H1 (cell line): ENCODE measurements around the gene VEZT. TPM values are rescaled to one million over a fixed set of nuclear protein-coding genes. Genes with fewer than 3 reads are reported as not detected.
"Not testable (repeated sequence)": the region's sequence is repeated elsewhere in the genome, so short reads cannot be mapped to it uniquely, and the experiment has no call there.

ENCODE experiments used
- CTCF ChIA-PET: fragments of 300-600 bp; sonication (Branson Sonifier 250); formaldehyde crosslinking; loops from one replicate; lab custom pipeline; 2021; ENCODE audit not compliant: partially characterized antibody; lab: Charles Lee
- POLR2A ChIA-PET: fragments of 300-600 bp; sonication (Branson Sonifier 250); formaldehyde crosslinking; loops from one replicate; lab custom pipeline; 2021; ENCODE audit warnings: inconsistent platforms; ENCODE audit not compliant: partially characterized antibody; lab: Charles Lee
- DNase-seq, 2 experiments: peaks; one replicate each; pipeline versions ENCODE4 v3.0.0 to v3.0.0-alpha.2; 2010 to 2022; ENCODE audit warnings: low spot score in 2 of 2, low read depth in 1 of 2, mixed read lengths in 1 of 2
- FAIRE-seq: peaks from 2 replicates; lab custom pipeline; 2011; peaks lifted over from hg19 to GRCh38; lab: Jason Lieb, UNC
- H2AFZ ChIP-seq: 2 replicates; pipeline ENCODE4 v1.8.1; 2012; ENCODE audit warnings: low read length, inconsistent platforms
- H2AK5ac ChIP-seq: 2 replicates; pipeline ENCODE4 v1.6.1; 2013; ENCODE audit warnings: low read depth, low read length
- H2BK120ac ChIP-seq: replicated peaks from 2 replicates; pipeline ENCODE3; 2013; ENCODE audit warnings: low read depth, low read length, inconsistent platforms
- H2BK12ac ChIP-seq: 2 replicates; pipeline ENCODE4 v1.6.1; 2013; ENCODE audit warnings: low read depth, low read length
- H2BK15ac ChIP-seq: 2 replicates; pipeline ENCODE4 v1.6.1; 2013; ENCODE audit warnings: low read length
- H2BK20ac ChIP-seq: 2 replicates; pipeline ENCODE4 v1.6.1; 2013; ENCODE audit warnings: low read length
- H2BK5ac ChIP-seq: 2 replicates; pipeline ENCODE4 v1.6.1; 2013; ENCODE audit warnings: low read depth, low read length
- H3K14ac ChIP-seq: 2 replicates; pipeline ENCODE4 v1.6.1; 2013; ENCODE audit warnings: inconsistent platforms; ENCODE audit not compliant: insufficient read length
- H3K18ac ChIP-seq: 2 replicates; pipeline ENCODE4 v1.6.1; 2013; ENCODE audit warnings: low read length; ENCODE audit errors: extremely low read depth
- H3K23ac ChIP-seq: 2 replicates; pipeline ENCODE4 v1.6.1; 2013; ENCODE audit warnings: inconsistent platforms; ENCODE audit not compliant: insufficient read length
- H3K23me2 ChIP-seq: 2 replicates; pipeline ENCODE4 v1.6.1; 2013; ENCODE audit warnings: low read depth, low read length
- H3K27ac ChIP-seq: 2 replicates; pipeline ENCODE4 v1.6.1; 2011; ENCODE audit warnings: low read depth, low read length, inconsistent platforms
- H3K27me3 ChIP-seq, 4 experiments: replicated peaks in 1 of 4; 1 replicate in 1 of 4; 2 replicates in 3 of 4; pipeline versions ENCODE4 v1.6.1 to v1.8.1; 2011 to 2013; ENCODE audit warnings: low read length in 3 of 4, mild to moderate bottlenecking in 3 of 4, inconsistent platforms in 2 of 4, mixed read lengths in 2 of 4, moderate library complexity in 1 of 4; ENCODE audit not compliant: control insufficient read depth in 3 of 4, insufficient read depth in 3 of 4; ENCODE audit errors: extremely low read depth in 1 of 4
- H3K36me3 ChIP-seq, 4 experiments: 2 replicates each; pipeline versions ENCODE4 v1.6.1 to v1.8.1; 2011 to 2013; ENCODE audit warnings: mild to moderate bottlenecking in 4 of 4, low read length in 3 of 4, moderate library complexity in 2 of 4, control low read depth in 1 of 4, inconsistent platforms in 1 of 4; ENCODE audit not compliant: insufficient read depth in 4 of 4, control insufficient read depth in 2 of 4
- H3K4ac ChIP-seq: replicated peaks from 2 replicates; pipeline ENCODE3; 2013; ENCODE audit warnings: low read length, low read depth, mixed read lengths, inconsistent platforms; ENCODE audit not compliant: insufficient read length
- H3K4me1 ChIP-seq, 4 experiments: replicated peaks in 1 of 4; 1 replicate in 1 of 4; 2 replicates in 3 of 4; pipeline versions ENCODE4 v1.6.1 to v1.8.1; 2011 to 2013; ENCODE audit warnings: low read length in 3 of 4, inconsistent platforms in 2 of 4, mixed read lengths in 1 of 4; ENCODE audit not compliant: insufficient read depth in 4 of 4, control insufficient read depth in 3 of 4
- H3K4me2 ChIP-seq, 2 experiments: 2 replicates each; pipeline versions ENCODE4 v1.6.1 to v1.8.1; 2011 to 2013; ENCODE audit warnings: low read depth in 2 of 2, low read length in 2 of 2, control low read depth in 1 of 2, inconsistent platforms in 1 of 2, mild to moderate bottlenecking in 1 of 2; ENCODE audit not compliant: insufficient read depth in 1 of 2
- H3K4me3 ChIP-seq, 4 experiments: fragments of 200-600, 300-600 bp in 1 of 4; sonication (generic), shearing (Covaris generic), sonication (Bioruptor Twin) in 1 of 4; 2 replicates each; pipeline versions ENCODE4 v1.5.1 to v1.8.1; 2011 to 2016; ENCODE audit warnings: low read length in 4 of 4, low read depth in 3 of 4, control low read depth in 2 of 4, inconsistent platforms in 2 of 4, mild to moderate bottlenecking in 2 of 4, mixed read lengths in 1 of 4, moderate library complexity in 1 of 4; ENCODE audit not compliant: insufficient read depth in 2 of 4; ENCODE audit errors: extremely low read depth in 1 of 4
- H3K56ac ChIP-seq: replicated peaks from 2 replicates; pipeline ENCODE3; 2013; ENCODE audit warnings: low read depth, mild to moderate bottlenecking, mixed read lengths, low read length, inconsistent platforms; ENCODE audit not compliant: insufficient read length
- H3K79me1 ChIP-seq: 2 replicates; pipeline ENCODE4 v1.6.1; 2013; ENCODE audit warnings: low read depth, low read length, control low read depth
- H3K79me2 ChIP-seq, 2 experiments: 2 replicates each; pipeline versions ENCODE4 v1.6.1 to v1.8.1; 2012 to 2013; ENCODE audit warnings: low read length in 2 of 2, mild to moderate bottlenecking in 2 of 2, inconsistent platforms in 1 of 2; ENCODE audit not compliant: insufficient read depth in 2 of 2, control insufficient read depth in 1 of 2
- H3K9ac ChIP-seq, 4 experiments: replicated peaks in 1 of 4; 1 replicate in 1 of 4; 2 replicates in 3 of 4; pipeline versions ENCODE4 v1.6.1 to v1.8.1; 2011 to 2013; ENCODE audit warnings: low read depth in 3 of 4, low read length in 3 of 4, control low read depth in 2 of 4, mild to moderate bottlenecking in 2 of 4, moderate library complexity in 2 of 4, inconsistent platforms in 1 of 4; ENCODE audit errors: extremely low read depth in 1 of 4
- H3K9me3 ChIP-seq, 2 experiments: 2 replicates each; pipeline versions ENCODE4 v1.6.1 to v1.8.1; 2012 to 2013; ENCODE audit warnings: mild to moderate bottlenecking in 2 of 2, moderate library complexity in 2 of 2, control low read depth in 1 of 2, inconsistent platforms in 1 of 2, low read depth in 1 of 2, low read length in 1 of 2, mixed read lengths in 1 of 2; ENCODE audit not compliant: insufficient read depth in 2 of 2
- H4K20me1 ChIP-seq, 2 experiments: replicated peaks in 1 of 2; 2 replicates each; pipeline versions ENCODE3 to v1.8.1; 2011 to 2013; ENCODE audit warnings: inconsistent platforms in 2 of 2, low read length in 2 of 2, mild to moderate bottlenecking in 1 of 2; ENCODE audit not compliant: insufficient read depth in 2 of 2, control insufficient read depth in 1 of 2
- H4K5ac ChIP-seq: 2 replicates; pipeline ENCODE4 v1.6.1; 2013; ENCODE audit warnings: low read length, low read depth, mixed read lengths, inconsistent platforms; ENCODE audit not compliant: insufficient read length
- H4K8ac ChIP-seq: 2 replicates; pipeline ENCODE4 v1.8.0; 2013; ENCODE audit warnings: mild to moderate bottlenecking, moderate library complexity, low read length, inconsistent platforms; ENCODE audit not compliant: insufficient read depth; ENCODE audit errors: extremely low read depth
- H4K91ac ChIP-seq: replicated peaks from 2 replicates; pipeline ENCODE3; 2013; ENCODE audit warnings: low read length, mixed read lengths, inconsistent platforms; ENCODE audit not compliant: insufficient read length
- WGBS, 2 experiments: shearing (Covaris generic) in 1 of 2; methylation state at CpG; one replicate each; pipeline versions ENCODE4 v1.1.6 to v1.1.7; 2013 to 2015; ENCODE audit warnings: low lambda C conversion rate in 2 of 2, mixed read lengths in 2 of 2, inconsistent platforms in 1 of 2, low coverage in 1 of 2, missing lambda C conversion rate in 1 of 2; ENCODE audit not compliant: insufficient replicate concordance in 2 of 2, insufficient coverage in 1 of 2, insufficient read length in 1 of 2; ENCODE audit errors: extremely low coverage in 1 of 2, missing lambda C conversion rate in 1 of 2; 5-methylcytosine and 5-hydroxymethylcytosine counted together
- polyA plus RNA-seq, 7 experiments: library from polyadenylated mRNA; depleted of rRNA in 3 of 7; stranded (reverse) in 5 of 7; unstranded in 2 of 7; fragments of >200 nt in 5 of 7; fragments of 200-250 nt in 2 of 7; gene quantifications; 1 replicate in 5 of 7; 2 replicates in 1 of 7; 4 replicates in 1 of 7; pipeline versions ENCODE4 v1.2.1 to v1.2.3, GENCODE V29; 2011 to 2013; ENCODE audit warnings: missing spikeins in 2 of 7, mixed read lengths in 2 of 7
- total RNA-seq: library from RNA; stranded (reverse); fragmentation: NEBNext Ultra II Directional; extraction: Animal tissue kit (Norgen Biotek cat#: 25700); gene quantifications from 2 replicates; pipeline ENCODE4 v1.2.1, GENCODE V29; 2021

VEZT gene
- total and polyA plus RNA-seq, 2 of the 8 experiments (the other 6 are each of a cell fraction or from before 2014, with no cell fraction given), result 44.0 to 56.1 TPM

DNA sequence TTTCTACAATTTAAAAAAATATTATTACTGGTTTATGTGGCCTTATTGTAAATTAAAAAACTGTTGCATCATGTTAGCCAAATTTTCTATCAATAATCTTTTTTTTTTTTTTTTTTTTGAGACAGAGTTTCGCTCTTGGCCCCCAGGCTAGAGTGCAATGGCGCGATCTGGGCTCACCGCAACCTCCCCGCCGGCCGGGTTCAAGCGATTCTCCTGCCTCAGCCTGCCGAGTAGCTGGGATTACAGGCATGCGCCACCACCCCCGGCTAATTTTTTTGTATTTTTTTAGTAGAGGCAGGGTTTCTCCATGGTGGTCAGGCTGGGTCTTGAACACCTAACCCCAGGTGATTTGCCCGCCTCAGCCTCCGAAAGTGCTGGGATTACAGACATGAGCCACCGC is 16.6 kb downstream of the VEZT start:
- Histone ChIP-seq H3K79me2 (peaks cover 3 to 78% of the 10 kb centered on the region in 2 experiments), H3K9me3 (peaks cover 0 to 14% of the 10 kb centered on the region in 2 experiments; a peak in 1 of 4 replicates)
- not testable (repeated sequence) for H3K14ac ChIP-seq, H4K20me1 ChIP-seq, H3K79me1 ChIP-seq, H3K18ac ChIP-seq, H2BK20ac ChIP-seq, H3K4me3 ChIP-seq, H2BK5ac ChIP-seq, H4K5ac ChIP-seq, H2BK12ac ChIP-seq, H3K4ac ChIP-seq, H3K56ac ChIP-seq, H4K91ac ChIP-seq, H2BK120ac ChIP-seq, H2BK15ac ChIP-seq, H3K4me1 ChIP-seq, H3K23me2 ChIP-seq, H3K27ac ChIP-seq, H3K36me3 ChIP-seq, H2AK5ac ChIP-seq, H4K8ac ChIP-seq, H3K9ac ChIP-seq, H2AFZ ChIP-seq, FAIRE-seq, H3K4me2 ChIP-seq, H3K23ac ChIP-seq, H3K27me3 ChIP-seq, DNase-seq
- 91% methylated on average over 11 of the region's 14 CpGs; no CpG with 5 or more reads in 1 of the 2 experiments for WGBS, 2 experiments
- ChIA-PET CTCF (interaction anchor here (0.6 kb wide), 1 partner anchor 557 kb away, joined by 3 read pairs; no protein-coding TSS in a partner anchor), POLR2A (interaction anchor here (0.9 kb wide), 1 partner anchor 14 kb away, joined by 3 read pairs; no protein-coding TSS in a partner anchor)

DNA sequence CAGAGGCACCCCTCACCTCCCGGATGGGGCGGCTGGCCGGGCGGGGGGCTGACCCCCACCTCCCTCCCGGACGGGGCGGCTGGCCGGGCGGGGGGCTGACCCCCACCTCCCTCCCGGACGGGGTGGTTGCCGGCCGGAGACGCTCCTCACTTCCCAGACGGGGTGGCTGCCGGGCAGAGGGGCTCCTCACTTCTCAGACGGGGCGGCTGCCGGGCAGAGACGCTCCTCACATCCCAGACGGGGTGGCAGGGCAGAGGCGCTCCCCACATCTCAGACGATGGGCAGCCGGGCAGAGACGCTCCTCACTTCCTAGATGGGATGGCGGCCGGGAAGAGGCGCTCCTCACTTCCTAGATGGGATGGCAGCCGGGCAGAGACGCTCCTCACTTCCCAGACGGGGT is 18.0 kb downstream of the VEZT start:
- H3K4me2 ChIP-seq, FAIRE-seq, H3K4ac ChIP-seq, H3K14ac ChIP-seq, H4K5ac ChIP-seq, H3K23me2 ChIP-seq, DNase-seq, H2BK5ac ChIP-seq, H4K91ac ChIP-seq, H3K18ac ChIP-seq, H3K79me1 ChIP-seq, H3K4me1 ChIP-seq, POLR2A ChIA-PET, H3K36me3 ChIP-seq, H2AFZ ChIP-seq, H4K20me1 ChIP-seq, CTCF ChIA-PET, H2BK20ac ChIP-seq, H3K23ac ChIP-seq, H3K27me3 ChIP-seq, H3K9ac ChIP-seq, H2AK5ac ChIP-seq, H3K27ac ChIP-seq, H3K4me3 ChIP-seq, H2BK15ac ChIP-seq, H4K8ac ChIP-seq, H3K56ac ChIP-seq, H2BK120ac ChIP-seq, H2BK12ac ChIP-seq: not testable (repeated sequence)
- Histone ChIP-seq H3K79me2 (peaks cover 0 to 75% of the 10 kb centered on the region in 2 experiments; a peak in 3 of 4 replicates), H3K9me3 (peaks cover 0 to 14% of the 10 kb centered on the region in 2 experiments; a peak in 1 of 4 replicates)
- WGBS, 2 experiments, result no CpG with 5 or more reads among the region's 31 CpGs
